ENCODE measurements around the gene SCN1B.

The SCN1B gene

GRCh38 chr19:35053667-35054293 is 23.5 kb downstream of the SCN1B start:
- no peak for DNase-seq (ENCODE audit: low read depth)

DNA sequence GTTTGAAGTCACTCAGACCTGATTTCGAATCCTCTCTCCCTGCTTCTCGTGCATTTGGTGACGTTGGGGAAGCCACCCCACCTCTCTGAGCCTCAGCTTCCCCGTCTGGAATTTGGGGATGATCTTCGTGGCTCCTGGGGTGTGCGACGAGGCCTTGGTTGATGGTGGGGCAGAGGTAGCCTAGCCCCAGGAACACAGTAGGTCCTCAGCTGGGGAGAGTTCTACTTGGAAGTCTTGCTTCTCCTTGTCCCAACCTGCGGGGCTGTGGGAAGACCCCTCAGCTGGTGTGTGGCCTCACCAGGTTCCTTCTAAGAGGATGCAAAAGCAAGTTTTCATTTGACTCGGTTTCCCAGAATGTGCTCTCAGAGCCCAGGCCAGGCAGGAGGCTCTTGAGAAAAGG is 24.4 kb downstream of the SCN1B start:
- DNase-seq (ENCODE audit: low read depth): no peak

GRCh38 chr19:35055715-35056179 is 25.5 kb downstream of the SCN1B start:
- DNase-seq (ENCODE audit: low read depth): no peak

DNA sequence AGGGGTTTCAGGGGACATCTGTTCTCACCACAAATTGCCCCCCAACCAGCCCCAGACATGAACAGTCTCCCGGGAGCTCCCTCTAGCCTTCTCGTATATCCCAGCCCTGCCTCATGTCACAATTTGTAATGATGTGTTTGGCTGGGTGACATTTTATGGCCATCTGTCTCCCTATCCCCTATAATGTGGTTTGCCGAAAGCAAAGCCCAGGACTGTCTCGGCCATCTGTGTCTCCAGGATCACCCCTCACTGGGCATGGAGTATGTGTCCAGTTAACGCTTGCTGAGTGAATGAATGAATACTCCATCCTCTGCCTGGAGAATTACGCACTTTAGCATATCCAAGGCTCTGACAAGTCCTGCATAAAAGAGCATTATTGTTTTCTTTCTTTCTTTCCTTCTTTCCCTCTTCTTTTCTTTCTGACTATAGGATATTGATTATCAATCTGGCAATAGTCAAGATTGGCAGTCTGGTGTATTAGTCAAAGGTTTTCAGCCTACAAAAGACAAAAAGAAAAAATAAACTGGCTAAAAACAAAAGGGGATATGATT is 26.3 kb downstream of the SCN1B start:
- DNase-seq (ENCODE audit: low read depth): no peak

- no peak for DNase-seq (ENCODE audit: low read depth)
Observed at GRCh38 chr19:35058370-35058769, 28.1 kb downstream of the SCN1B start.

DNA sequence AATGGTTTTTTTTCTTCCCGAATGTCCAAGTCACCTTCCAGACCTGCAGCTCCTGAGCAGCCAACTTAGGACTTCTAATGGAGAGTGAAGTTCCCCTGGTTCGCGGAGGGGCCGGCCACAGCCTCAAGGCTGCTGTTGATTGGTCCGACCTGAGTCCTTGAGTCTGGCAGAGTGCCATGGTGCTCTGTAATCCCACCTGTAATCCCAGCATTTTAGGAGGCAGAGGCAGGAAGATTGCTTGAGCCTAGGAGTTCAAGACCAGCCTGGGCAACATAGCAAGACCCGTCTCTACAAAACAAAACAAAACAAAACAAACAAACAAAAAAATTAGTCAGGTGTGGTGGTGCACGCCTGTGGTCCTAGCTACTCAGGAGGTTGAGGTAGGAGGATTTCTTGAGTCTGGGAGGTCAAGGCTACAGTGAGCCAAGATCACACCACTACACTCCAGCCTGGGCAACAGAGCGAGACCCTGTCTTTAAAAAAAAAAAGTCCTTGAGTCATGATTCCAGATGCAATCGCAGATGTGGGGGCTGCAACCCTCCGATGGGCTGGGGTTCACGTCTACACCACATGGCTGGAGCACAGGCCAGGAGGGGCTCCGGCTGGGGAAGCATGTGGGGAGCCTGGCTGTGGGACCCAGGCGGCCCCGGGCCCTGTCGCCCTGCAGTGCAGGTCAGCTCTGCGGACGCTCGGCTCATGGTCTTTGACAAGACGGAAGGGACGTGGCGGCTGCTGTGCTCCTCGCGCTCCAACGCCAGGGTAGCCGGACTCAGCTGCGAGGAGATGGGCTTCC is 28.9 kb downstream of the SCN1B start:
- no peak for DNase-seq (ENCODE audit: low read depth)

- no peak for DNase-seq (ENCODE audit: low read depth)
Observed at GRCh38 chr19:35059799-35060091, 29.5 kb downstream of the SCN1B start.

DNA sequence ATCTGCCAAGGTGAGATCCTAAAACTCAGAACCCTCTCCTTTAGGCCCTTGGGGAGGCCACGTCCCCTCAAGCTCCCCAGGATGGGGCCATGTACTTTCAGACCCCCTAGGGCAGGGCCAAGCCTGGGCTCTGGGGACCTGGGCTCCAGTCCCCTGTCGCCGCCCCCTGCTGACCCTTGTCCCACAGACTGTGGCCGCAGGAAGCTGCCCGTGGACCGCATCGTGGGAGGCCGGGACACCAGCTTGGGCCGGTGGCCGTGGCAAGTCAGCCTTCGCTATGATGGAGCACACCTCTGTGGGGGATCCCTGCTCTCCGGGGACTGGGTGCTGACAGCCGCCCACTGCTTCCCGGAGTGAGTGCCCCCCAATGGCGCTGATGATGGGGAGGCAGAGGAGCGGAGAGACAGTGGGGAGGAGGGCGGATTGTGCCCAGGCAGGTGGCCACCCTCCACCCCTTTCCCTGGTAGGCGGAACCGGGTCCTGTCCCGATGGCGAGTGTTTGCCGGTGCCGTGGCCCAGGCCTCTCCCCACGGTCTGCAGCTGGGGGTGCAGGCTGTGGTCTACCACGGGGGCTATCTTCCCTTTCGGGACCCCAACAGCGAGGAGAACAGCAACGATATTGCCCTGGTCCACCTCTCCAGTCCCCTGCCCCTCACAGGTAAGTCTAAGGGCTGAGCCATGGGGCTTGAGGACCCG is 30.0 kb downstream of the SCN1B start:
- no peak for DNase-seq (ENCODE audit: low read depth)

DNA sequence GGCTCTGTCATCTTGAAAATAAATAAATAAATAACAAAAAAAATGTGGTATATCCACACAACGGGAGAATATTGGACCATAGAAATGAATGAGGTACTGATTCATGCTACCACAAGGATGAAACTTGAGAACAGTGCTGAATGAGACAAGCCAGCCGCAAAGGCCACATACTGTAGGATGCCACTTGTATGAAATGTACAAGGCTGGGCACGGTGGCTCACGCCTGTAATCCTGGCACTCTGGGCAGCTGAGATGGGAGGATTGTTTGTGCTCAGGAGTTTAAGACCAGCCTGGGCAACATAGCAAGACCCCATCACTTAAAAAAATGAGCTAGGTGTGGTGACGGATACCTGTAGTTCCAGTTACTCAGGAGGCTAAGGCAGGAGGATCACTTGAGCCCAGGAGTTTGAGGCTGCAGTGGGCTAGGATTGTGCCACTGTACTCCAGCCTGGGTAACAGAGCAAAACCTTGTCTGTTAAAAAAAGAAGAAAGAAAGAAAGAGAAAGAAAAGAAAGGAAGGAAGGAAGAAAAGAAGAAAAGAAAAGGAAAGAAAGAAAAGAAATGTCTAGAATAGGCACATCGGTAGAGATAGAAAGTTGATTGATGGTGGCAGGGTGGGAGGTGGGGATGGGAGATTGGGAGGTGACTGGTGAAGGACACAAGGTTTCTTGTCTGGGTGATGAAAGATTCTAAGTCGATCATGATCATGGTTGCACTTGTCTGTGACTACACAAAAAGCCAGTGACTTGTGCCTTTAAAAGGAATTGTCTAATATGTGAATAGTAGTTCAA is 31.5 kb downstream of the SCN1B start:
- no peak for DNase-seq (ENCODE audit: low read depth)

DNA sequence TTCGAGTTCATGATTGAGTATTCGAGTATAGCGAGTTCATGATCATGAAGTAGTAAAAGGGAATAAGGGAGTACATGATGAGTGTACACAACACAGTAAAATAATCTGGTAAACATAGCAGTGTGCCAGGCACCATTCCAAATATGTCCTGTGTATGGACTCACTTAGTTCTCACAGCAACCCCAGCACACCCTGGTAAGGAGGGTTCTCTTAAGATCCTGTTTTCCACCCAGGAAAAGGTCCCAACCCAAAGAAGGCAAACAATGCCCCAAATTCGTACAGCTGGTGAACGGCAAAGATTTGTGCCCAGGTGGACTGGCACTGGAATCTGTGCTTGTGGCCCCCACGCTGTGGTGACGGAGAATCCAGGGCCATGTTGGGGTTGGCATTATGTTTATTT is 32.7 kb downstream of the SCN1B start:
- no peak for DNase-seq (ENCODE audit: low read depth)

DNA sequence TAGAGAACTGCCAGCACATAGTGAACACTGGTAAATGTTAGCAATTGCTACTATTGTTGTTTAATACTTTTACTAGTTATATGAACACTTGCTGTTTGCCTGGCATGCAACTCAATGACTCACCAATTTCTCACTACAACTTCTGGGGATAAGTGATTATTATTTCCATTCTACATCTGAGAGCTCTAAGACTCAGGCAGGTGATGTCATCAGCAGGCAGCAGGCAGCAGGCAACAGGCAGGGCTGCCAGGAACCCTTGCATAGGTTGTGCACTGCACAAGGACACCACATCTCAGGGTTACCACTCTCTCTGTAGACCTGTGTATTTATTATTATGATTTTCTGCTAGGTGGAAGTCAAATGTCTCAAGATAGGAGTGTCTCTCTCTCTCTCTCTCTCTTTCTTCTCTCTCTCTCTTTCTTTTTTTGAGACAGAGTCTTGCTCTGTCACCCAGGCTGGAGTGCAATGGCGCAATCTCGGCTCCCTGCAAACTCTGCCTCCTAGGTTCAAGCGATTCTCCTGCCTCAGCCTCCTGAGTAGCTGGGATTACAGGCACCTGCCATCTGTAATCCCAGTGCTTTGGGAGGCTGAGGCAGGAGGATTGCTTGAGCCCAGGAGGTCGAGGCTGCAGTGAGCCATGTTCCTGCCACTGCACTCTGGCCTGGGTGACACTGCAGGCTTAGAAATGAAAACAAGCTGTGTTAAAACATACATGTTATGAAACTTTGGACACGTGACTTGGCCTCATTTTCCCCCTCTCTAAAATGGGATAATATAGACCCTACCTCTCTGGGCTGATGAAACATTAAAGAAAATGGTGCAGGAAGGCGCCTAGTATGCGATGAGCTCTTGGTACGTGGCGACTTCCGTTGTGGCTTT is 33.9 kb downstream of the SCN1B start:
- DNase-seq (ENCODE audit: low read depth): peak; percentile 15

DNA sequence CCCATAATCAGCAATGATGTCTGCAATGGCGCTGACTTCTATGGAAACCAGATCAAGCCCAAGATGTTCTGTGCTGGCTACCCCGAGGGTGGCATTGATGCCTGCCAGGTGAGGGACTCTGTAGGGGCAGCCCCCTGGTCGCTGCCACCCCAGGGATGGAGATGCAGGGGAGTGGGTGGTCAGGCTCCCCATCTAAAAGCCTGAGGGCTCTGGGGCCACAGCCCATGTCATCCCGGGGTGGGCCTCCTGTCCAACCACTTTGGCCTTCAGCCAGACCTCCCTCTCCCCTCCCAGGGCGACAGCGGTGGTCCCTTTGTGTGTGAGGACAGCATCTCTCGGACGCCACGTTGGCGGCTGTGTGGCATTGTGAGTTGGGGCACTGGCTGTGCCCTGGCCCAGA is 35.3 kb downstream of the SCN1B start:
- no peak for DNase-seq (ENCODE audit: low read depth)

DNA sequence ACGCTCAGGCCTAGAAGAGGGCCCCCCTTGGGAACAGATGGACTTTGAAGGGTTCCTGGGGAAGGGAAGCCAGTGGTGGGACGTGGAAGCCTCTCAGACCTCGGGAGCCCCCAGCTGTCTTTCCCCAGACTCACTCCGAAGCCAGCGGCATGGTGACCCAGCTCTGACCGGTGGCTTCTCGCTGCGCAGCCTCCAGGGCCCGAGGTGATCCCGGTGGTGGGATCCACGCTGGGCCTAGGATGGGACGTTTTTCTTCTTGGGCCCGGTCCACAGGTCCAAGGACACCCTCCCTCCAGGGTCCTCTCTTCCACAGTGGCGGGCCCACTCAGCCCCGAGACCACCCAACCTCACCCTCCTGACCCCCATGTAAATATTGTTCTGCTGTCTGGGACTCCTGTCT is 35.9 kb downstream of the SCN1B start:
- DNase-seq (ENCODE audit: low read depth): no peak

DNA sequence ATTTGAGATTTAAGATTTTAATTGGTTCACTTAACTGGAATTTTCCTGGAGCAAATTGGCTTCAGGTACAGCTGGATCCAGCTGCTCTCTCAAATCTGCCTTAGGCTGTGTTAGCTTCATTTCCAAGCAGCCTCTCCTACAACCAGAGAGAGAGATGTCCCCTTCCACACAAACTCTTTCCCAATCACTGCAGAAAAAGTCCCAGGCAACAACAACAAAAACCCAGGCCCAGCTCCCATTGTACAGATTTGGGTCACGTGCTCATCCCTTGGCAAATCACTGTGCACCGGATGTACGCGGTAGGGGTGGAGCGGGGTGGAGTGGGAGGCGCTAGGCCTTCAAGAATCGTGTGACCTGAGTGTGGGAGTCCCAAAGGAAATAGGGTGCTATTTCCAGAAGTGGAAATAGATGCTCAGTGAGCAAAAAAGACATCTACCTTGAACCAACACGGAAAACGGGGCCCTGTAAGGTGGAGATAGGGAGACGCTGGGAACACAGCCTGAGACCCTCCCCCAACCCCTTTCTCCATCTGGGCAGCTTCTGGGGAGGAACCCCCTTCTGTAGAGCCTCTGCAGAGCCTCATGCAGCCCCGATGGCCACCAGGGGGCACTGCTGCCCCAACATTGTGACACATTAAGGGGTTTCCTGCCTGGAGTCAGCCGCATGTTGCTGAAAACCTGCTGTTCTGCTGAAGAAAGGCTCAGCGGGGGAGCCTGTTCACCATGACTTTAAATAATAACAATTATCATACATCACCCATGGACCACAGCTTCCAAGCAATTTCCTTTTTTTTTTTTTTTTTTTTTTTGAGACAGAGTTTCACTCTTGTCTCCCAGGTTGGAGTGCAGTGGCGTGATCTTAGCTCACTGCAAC is 36.7 kb downstream of the SCN1B start:
- peak; percentile 82 for DNase-seq (ENCODE audit: low read depth)

DNA sequence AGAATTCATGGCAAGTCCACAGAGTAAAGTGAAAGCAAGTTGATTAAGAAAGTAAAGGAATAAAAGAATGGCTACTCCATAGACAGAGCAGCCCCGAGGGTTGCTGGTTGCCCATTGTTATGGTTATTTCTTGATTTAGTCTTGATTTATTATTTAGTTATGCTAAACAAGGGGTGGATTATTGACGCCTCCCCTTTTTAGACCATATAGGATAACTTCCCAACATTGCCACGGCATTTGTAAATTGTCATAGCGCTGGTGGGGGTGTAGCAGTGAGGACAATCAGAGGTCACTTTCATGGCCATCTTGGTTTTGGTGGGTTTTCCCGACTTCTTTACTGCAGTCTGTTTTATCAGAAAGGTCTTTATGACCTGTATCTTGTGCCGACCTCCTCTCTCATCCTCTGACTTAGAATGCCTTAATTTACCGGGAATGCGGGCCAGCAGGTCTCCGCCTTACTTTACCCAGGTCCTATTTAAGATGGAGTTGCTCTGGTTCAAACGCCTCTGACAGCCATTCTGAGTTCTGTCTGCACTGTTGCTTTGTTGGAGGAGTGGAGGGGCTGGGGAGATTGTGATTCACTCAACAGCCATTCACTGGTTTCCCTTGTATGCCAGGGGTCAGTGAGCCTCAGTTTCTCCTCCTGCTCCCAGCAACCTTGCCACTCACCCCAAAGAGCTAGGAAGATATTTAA is 38.8 kb downstream of the SCN1B start:
- no peak for DNase-seq (ENCODE audit: low read depth)

- no peak for DNase-seq (ENCODE audit: low read depth)
Observed at GRCh38 chr19:35069696-35070095, 39.4 kb downstream of the SCN1B start.

DNA sequence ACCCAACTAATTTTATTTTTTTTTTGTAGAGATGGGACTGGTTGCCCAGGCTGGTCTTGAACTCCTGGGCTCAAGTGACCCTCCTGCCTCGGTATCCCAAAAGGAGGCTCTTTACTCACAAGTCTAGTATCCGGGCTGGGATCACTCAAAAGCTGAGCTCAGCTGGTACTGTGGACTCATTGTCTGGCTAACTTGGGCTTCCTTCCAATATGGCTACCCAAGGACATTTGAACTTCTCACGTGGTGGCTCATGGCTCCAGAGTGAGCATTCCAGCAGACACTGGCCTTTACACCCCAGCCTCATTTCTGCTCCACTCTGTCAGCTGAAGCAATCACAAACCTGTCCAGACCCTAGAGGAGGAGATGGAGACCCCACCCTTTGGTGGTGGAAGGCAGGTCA is 40.2 kb downstream of the SCN1B start:
- DNase-seq (ENCODE audit: low read depth): no peak

DNA sequence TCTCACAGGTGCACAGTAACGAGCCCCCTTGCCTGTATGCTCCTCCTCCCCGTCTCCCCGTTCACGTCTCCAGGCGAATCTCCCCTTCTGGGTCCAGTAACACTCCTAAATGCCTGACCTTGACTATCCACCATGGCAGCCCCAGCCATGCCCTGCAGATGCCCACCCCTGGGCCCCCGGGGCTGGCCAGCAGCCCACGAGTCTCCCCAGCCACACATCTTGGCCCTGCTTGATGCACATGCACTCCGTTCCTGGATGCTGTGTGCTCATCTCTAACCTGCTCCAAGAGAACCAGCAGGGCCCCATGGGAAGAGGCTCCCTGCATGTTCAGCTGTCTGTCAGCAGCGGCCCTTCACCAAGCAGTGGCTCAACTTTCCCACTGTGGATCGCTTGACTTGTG is 43.2 kb downstream of the SCN1B start:
- DNase-seq (ENCODE audit: low read depth): no peak

- DNase-seq (ENCODE audit: low read depth): no peak
Observed at GRCh38 chr19:35073941-35074340, 43.7 kb downstream of the SCN1B start.

All from stimulated activated CD4-positive, alpha-beta T cell treated with anti-CD3 and anti-CD28 coated beads, Interleukin-2, amount 100 ng/mL, for 4 hours (primary cell).